Gastroesophageal sphincter (tissue), 4 donors: ENCODE data around the gene FKBP15. TPM values are rescaled to one million over a fixed set of nuclear protein-coding genes. Genes with fewer than 3 reads are reported as not detected.
"Not testable (repeated sequence)": the region's sequence is repeated elsewhere in the genome, so short reads cannot be mapped to it uniquely, and the experiment has no call there.

ENCODE experiments used
- ATAC-seq: fragments of 150-250 bp; one replicate; pipeline ENCODE4 v1.9.1; 2016; ENCODE audit warnings: mild to moderate bottlenecking, moderate library complexity
- H3K27ac ChIP-seq, 4 donors: fragments of 200-600 bp; sonication (generic) in 3 of 4; 1 replicate in 3 of 4; 2 replicates in 1 of 4; pipeline ENCODE4 v1.5.1; 2016 to 2019
- H3K27me3 ChIP-seq: fragments of 200-600 bp; sonication (generic); one replicate; pipeline ENCODE4 v1.5.1; 2019
- H3K36me3 ChIP-seq, 2 donors: fragments of 200-600 bp; sonication (generic); one replicate each; pipeline ENCODE4 v1.5.1; 2019; ENCODE audit warnings: control low read depth in 1 of 2
- H3K4me1 ChIP-seq, 3 donors: fragments of 200-600 bp; sonication (generic); 1 replicate in 2 of 3; 2 replicates in 1 of 3; pipeline ENCODE4 v1.5.1; 2016 to 2019; ENCODE audit warnings: control low read depth in 2 of 3
- H3K4me3 ChIP-seq, 2 donors: fragments of 200-600 bp; sonication (generic); one replicate each; pipeline ENCODE4 v1.5.1; 2019; ENCODE audit warnings: mild to moderate bottlenecking in 1 of 2, moderate library complexity in 1 of 2
- H3K9me3 ChIP-seq, 3 donors: fragments of 200-600 bp; sonication (generic); one replicate each; pipeline ENCODE4 v1.5.1; 2017 to 2019; ENCODE audit warnings: control low read depth in 2 of 3
- CTCF ChIP-seq, 4 experiments: fragments of 200-600 bp in 2 of 4; fragments of 450-650 bp in 2 of 4; sonication (generic) in 1 of 4; IDR thresholded peaks; one replicate each; pipeline ENCODE4 v1.5.1; 2017 to 2019; ENCODE audit warnings: antibody characterized with exemption in 4 of 4, mild to moderate bottlenecking in 2 of 4, moderate library complexity in 2 of 4
- EP300 ChIP-seq: sonication (generic); formaldehyde crosslinking; IDR thresholded peaks from one replicate; pipeline ENCODE4 v1.6.1; 2017; ENCODE audit warnings: antibody characterized with exemption, mild to moderate bottlenecking
- POLR2A ChIP-seq, 2 donors: fragments of 450-650 bp; IDR thresholded peaks; one replicate each; pipeline ENCODE4 v1.6.1; 2017; ENCODE audit warnings: antibody characterized with exemption in 2 of 2, mild to moderate bottlenecking in 2 of 2, moderate library complexity in 1 of 2
- POLR2AphosphoS5 ChIP-seq: sonication (generic); formaldehyde crosslinking; IDR thresholded peaks from one replicate; pipeline ENCODE4 v1.6.1; 2017; ENCODE audit warnings: antibody characterized with exemption
- WGBS, 2 donors: methylation state at CpG; one replicate each; pipeline ENCODE4 v1.1.5; 2018; ENCODE audit warnings: low coverage in 1 of 2; 5-methylcytosine and 5-hydroxymethylcytosine counted together
- total RNA-seq, 4 donors: library from RNA; depleted of rRNA; stranded (reverse); fragments of >200 nt; gene quantifications; one replicate each; pipeline ENCODE4 v1.1.0, GENCODE V29; 2016

The FKBP15 gene
- total RNA-seq, 4 donors from 2014 or later = 20.2 to 30.7 (median 22.7) TPM

DNA sequence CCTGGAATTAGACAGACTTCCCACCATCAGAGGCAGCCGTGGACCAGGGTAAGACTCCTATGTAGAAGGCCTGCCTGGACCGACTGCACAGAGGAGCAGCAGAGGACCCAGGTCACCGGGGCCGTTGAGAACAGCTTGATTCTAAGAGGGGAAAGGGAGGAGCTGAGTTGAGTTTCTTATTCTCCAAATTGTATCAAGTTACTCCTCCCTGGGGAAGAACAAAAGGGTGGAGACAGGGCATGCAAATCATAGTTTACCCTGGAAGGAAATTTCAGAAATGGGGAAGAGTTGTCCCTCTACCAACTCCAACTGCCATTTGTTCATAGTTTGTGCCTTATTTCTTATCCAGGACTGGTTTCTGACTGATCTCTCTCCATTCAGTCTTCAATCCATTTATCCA is 91.2 kb downstream of the FKBP15 start:
- no peak for ATAC-seq
- Histone ChIP-seq H3K36me3 (no peaks in the 10 kb centered on the region), H3K27me3 (peaks cover 37% of the 10 kb centered on the region), H3K4me3 (no peak overlapping the region), H3K4me1 (no peaks in the 10 kb centered on the region), H3K9me3 (no peaks in the 10 kb centered on the region), H3K27ac (no peak overlapping the region)
- 58% methylated on average over 4 of the region's 4 CpGs; no CpG with 5 or more reads in 1 of the 2 donors for WGBS, 2 donors
- TF ChIP-seq POLR2AphosphoS5 (no peak), EP300 (no peak), POLR2A (IDR thresholded peaks at IDR 0.05) (no peak), CTCF (IDR thresholded peaks at IDR 0.05) (no peak)

- peaks cover 37% of the 10 kb centered on the region for H3K27me3 ChIP-seq
- TF ChIP-seq CTCF (IDR thresholded peaks at IDR 0.05) (no peak), POLR2A (IDR thresholded peaks at IDR 0.05) (no peak), EP300 (no peak), POLR2AphosphoS5 (no peak)
- H3K4me3 ChIP-seq = no peak overlapping the region
- ATAC-seq = no peak
- no peaks in the 10 kb centered on the region for H3K4me1 ChIP-seq
- H3K27ac ChIP-seq = no peak overlapping the region
- no peaks in the 10 kb centered on the region for H3K36me3 ChIP-seq
- no peaks in the 10 kb centered on the region for H3K9me3 ChIP-seq
Measured at GRCh38 chr9:113129466-113129865, 91.6 kb downstream of the FKBP15 start.

DNA sequence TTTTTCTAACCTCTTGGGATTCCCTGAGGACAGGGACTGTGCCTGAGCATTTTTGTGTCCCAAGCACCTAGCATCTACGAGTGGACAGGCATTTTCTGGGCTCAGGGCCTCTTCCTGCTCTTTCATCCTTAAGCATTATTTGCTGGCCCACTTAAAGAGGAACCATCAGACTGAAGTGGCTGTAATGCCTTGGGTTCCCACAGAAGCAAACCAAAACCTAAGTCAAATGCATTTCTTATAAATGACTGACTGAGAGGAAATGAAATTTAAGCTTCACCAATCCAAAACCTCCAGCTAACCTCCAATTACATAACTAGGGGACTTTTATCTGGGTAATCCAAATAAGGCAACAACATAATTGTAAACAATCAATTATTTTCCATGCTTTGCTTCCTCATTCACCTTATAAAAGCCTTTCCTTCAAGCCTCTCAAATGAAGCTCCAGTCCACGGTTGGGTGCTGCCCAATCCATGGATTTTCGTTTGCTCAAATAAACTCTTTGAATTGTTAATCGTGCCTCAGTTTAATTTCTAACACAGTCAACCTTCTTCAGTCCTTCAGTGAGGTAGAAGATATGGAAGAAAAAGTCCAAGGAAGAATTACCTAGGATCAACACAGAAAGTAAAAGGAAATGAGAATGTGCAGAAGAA is 95.6 kb downstream of the FKBP15 start:
- 61 to 80% methylated on average over 2 to 4 of the region's 4 CpGs for WGBS, 2 donors
- Histone ChIP-seq H3K4me3 (no peak overlapping the region), H3K4me1 (no peaks in the 10 kb centered on the region), H3K27ac (no peak overlapping the region), H3K36me3 (no peaks in the 10 kb centered on the region), H3K9me3 (no peaks in the 10 kb centered on the region), H3K27me3 (peaks cover 25% of the 10 kb centered on the region)
- no peak for ATAC-seq
- TF ChIP-seq POLR2AphosphoS5 (no peak), CTCF (IDR thresholded peaks at IDR 0.05) (no peak), POLR2A (IDR thresholded peaks at IDR 0.05) (no peak), EP300 (no peak)

- no CpG with 5 or more reads among the region's 6 CpGs for WGBS, 2 donors
- H3K27ac ChIP-seq, H3K27me3 ChIP-seq, ATAC-seq, H3K4me1 ChIP-seq, H3K36me3 ChIP-seq, H3K4me3 ChIP-seq, H3K9me3 ChIP-seq: not testable (repeated sequence)
Measured at GRCh38 chr9:113118829-113119228, 102.2 kb downstream of the FKBP15 start.

Other genes with a start within 250 kb of the FKBP15 start
- gene ZNF883, start 209.1 kb downstream of the FKBP15 start, total RNA-seq = 1 to 10 TPM in 1 of 4 donors, under 1 TPM in 3; 0.62 to 1.2 (median 0.90) TPM
- gene ZFP37, start 164.6 kb downstream of the FKBP15 start, total RNA-seq = 1 to 10 TPM; 1.9 to 4.7 (median 3.0) TPM
- gene SLC31A2, start 70.3 kb downstream of the FKBP15 start, total RNA-seq = 10 to 100 TPM in 3 of 4 donors, 1 to 10 TPM in 1; 6.7 to 26.6 (median 13.6) TPM
- 1 to 10 TPM; 8.7 to 9.8 (median 9.4) TPM for gene SLC31A1, start 267 bp upstream of the FKBP15 start, total RNA-seq
- gene CDC26, start 54.3 kb upstream of the FKBP15 start, total RNA-seq = 10 to 100 TPM; 31.4 to 54.4 (median 42.1) TPM
- 10 to 100 TPM; 13.4 to 20.5 (median 16.5) TPM for gene PRPF4, start 54.4 kb upstream of the FKBP15 start, total RNA-seq
- gene RNF183, start 82.1 kb upstream of the FKBP15 start, total RNA-seq = under 1 TPM in 1 of 4 donors, not detected in 3; 0.37 TPM
- 1 to 10 TPM; 1.2 to 2.8 (median 2.3) TPM for gene WDR31, start 119.0 kb upstream of the FKBP15 start, total RNA-seq
- gene BSPRY, start 128.3 kb upstream of the FKBP15 start, total RNA-seq = 1 to 10 TPM in 1 of 4 donors, under 1 TPM in 3; 0.16 to 4.0 (median 0.36) TPM
- 10 to 100 TPM; 17.0 to 31.3 (median 25.1) TPM for gene HDHD3, start 155.7 kb upstream of the FKBP15 start, total RNA-seq
- gene ALAD, start 180.0 kb upstream of the FKBP15 start, total RNA-seq = 10 to 100 TPM; 17.3 to 34.2 (median 17.9) TPM
- 10 to 100 TPM; 32.3 to 47.1 (median 34.6) TPM for gene POLE3, start 189.4 kb upstream of the FKBP15 start, total RNA-seq
- gene C9orf43, start 189.5 kb upstream of the FKBP15 start, total RNA-seq = 1 to 10 TPM in 2 of 4 donors, under 1 TPM in 1, not detected in 1; 0.54 to 2.5 (median 1.7) TPM
- 100 to 1,000 TPM in 1 of 4 donors, 10 to 100 TPM in 3; 43.9 to 122 (median 72.7) TPM for gene RGS3, start 242.4 kb upstream of the FKBP15 start, total RNA-seq